Measurements from ENCODE around the gene INSYN2B. TPM values are rescaled to one million over a fixed set of nuclear protein-coding genes. Genes with fewer than 3 reads are reported as not detected.

The INSYN2B gene
- total RNA-seq, 1 experiment from 2014 or later, result 1.5 TPM

DNA sequence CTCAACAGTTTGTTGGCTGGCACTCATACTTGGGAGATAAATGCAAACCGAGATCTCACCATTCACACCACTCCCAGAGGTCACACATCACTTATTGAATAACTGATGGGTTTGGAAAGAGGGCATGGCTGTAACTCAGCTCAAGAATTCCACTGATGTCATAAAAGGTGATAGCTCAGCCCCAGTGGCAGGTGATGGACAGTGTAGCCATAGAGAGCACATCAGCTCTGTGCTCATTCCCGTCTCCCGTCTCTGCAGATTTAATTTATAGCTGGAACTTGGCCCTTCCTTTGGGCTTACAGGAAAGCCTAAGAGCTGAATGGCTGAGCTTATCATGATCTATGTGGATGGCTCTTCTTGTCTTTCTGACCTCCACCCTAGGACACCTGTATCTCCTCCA is 59.8 kb downstream of the INSYN2B start:
- peaks cover 28% of the 10 kb centered on the region for H3K4me1 ChIP-seq (ENCODE audit: insufficient read depth, low read length)
- intact Hi-C loops (cut with micrococcal nuclease), result loop anchor here (10.0 kb wide), 1 partner anchor 294 kb away; no protein-coding TSS in a partner anchor
- no peak for TF ChIP-seq EZH2phosphoT487 (IDR thresholded peaks at IDR 0.05; ENCODE audit: borderline replicate concordance, low read length)
- no peak for TF ChIP-seq EZH2 (IDR thresholded peaks at IDR 0.05; ENCODE audit: low read length, unreplicated experiment)
- TF ChIP-seq, protein P1, sequence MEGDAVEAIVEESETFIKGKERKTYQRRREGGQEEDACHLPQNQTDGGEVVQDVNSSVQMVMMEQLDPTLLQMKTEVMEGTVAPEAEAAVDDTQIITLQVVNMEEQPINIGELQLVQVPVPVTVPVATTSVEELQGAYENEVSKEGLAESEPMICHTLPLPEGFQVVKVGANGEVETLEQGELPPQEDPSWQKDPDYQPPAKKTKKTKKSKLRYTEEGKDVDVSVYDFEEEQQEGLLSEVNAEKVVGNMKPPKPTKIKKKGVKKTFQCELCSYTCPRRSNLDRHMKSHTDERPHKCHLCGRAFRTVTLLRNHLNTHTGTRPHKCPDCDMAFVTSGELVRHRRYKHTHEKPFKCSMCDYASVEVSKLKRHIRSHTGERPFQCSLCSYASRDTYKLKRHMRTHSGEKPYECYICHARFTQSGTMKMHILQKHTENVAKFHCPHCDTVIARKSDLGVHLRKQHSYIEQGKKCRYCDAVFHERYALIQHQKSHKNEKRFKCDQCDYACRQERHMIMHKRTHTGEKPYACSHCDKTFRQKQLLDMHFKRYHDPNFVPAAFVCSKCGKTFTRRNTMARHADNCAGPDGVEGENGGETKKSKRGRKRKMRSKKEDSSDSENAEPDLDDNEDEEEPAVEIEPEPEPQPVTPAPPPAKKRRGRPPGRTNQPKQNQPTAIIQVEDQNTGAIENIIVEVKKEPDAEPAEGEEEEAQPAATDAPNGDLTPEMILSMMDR (conservative IDR thresholded peaks at IDR 0.05; ENCODE audit: low read depth, low read length), result no peak
- no peak for ATAC-seq
- no peak for DNase-seq
- H3K9ac ChIP-seq (ENCODE audit: low read length), result no peak overlapping the region
- H3K27me3 ChIP-seq (ENCODE audit: low read length), result no peaks in the 10 kb centered on the region
- no peak overlapping the region for H3K27ac ChIP-seq (ENCODE audit: low read length)
- H3K4me2 ChIP-seq (ENCODE audit: low read length), result no peak overlapping the region
- H3K9me2 ChIP-seq (replicated peaks; ENCODE audit: low read length), result no peaks in the 10 kb centered on the region
- no peak overlapping the region for H2AFZ ChIP-seq (ENCODE audit: low read length)
- ChIA-PET CTCF (no interaction called here), POLR2A (ENCODE audit: unreplicated experiment) (no interaction called here)
- H4K20me1 ChIP-seq (ENCODE audit: low read length), result no peaks in the 10 kb centered on the region
- H3K4me3 ChIP-seq (ENCODE audit: low read length), result no peak overlapping the region
- no peaks in the 10 kb centered on the region for H3F3A ChIP-seq (ENCODE audit: low read length, unreplicated experiment)
- no peaks in the 10 kb centered on the region for H3K79me2 ChIP-seq (ENCODE audit: low read length)
- H3K36me3 ChIP-seq (ENCODE audit: low read depth, low read length), result no peaks in the 10 kb centered on the region
- BruUV-seq (replicated peaks), result no TSS peak
- H3K9me3 ChIP-seq (ENCODE audit: low read length), result no peaks in the 10 kb centered on the region

DNA sequence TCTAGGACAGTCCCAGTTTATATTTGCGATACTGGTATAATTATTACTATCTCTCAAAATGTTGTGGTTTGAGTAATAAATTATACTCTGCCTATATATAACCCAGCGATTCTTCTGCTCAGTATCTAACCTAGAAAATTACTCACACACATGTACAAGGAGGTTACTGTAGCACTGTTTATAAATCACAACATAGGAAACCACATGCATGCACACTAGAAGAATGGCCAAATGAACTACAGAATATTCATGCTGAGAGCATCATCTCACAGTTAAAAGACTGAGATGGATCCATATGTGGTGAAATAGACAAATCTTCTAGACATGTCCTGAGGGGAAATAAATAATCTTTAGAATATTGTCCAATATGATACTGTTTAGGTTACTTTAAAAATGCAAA is 62.1 kb downstream of the INSYN2B start:
- no peaks in the 10 kb centered on the region for H3K27me3 ChIP-seq (ENCODE audit: low read length)
- H3K36me3 ChIP-seq (ENCODE audit: low read depth, low read length), result no peaks in the 10 kb centered on the region
- TF ChIP-seq, protein P1 (conservative IDR thresholded peaks at IDR 0.05; ENCODE audit: low read depth, low read length), result no peak
- TF ChIP-seq EZH2phosphoT487 (IDR thresholded peaks at IDR 0.05; ENCODE audit: borderline replicate concordance, low read length) (no peak), EZH2 (IDR thresholded peaks at IDR 0.05; ENCODE audit: low read length, unreplicated experiment) (no peak)
- no peaks in the 10 kb centered on the region for H3K9me3 ChIP-seq (ENCODE audit: low read length)
- BruUV-seq (replicated peaks), result no TSS peak
- H4K20me1 ChIP-seq (ENCODE audit: low read length), result no peaks in the 10 kb centered on the region
- H3K9me2 ChIP-seq (replicated peaks; ENCODE audit: low read length), result no peaks in the 10 kb centered on the region
- no peak overlapping the region for H3K9ac ChIP-seq (ENCODE audit: low read length)
- DNase-seq, result no peak
- peaks cover 21% of the 10 kb centered on the region for H3K4me1 ChIP-seq (ENCODE audit: insufficient read depth, low read length)
- H2AFZ ChIP-seq (ENCODE audit: low read length), result no peak overlapping the region
- H3K79me2 ChIP-seq (ENCODE audit: low read length), result no peaks in the 10 kb centered on the region
- no peak overlapping the region for H3K4me2 ChIP-seq (ENCODE audit: low read length)
- ChIA-PET POLR2A (ENCODE audit: unreplicated experiment) (no interaction called here), CTCF (no interaction called here)
- no peaks in the 10 kb centered on the region for H3F3A ChIP-seq (ENCODE audit: low read length, unreplicated experiment)
- H3K4me3 ChIP-seq (ENCODE audit: low read length), result no peak overlapping the region
- ATAC-seq, result no peak
- intact Hi-C loops (cut with micrococcal nuclease), result loop anchor here (10.0 kb wide), 1 partner anchor 157 kb away; no protein-coding TSS in a partner anchor
- no peak overlapping the region for H3K27ac ChIP-seq (ENCODE audit: low read length)

DNA sequence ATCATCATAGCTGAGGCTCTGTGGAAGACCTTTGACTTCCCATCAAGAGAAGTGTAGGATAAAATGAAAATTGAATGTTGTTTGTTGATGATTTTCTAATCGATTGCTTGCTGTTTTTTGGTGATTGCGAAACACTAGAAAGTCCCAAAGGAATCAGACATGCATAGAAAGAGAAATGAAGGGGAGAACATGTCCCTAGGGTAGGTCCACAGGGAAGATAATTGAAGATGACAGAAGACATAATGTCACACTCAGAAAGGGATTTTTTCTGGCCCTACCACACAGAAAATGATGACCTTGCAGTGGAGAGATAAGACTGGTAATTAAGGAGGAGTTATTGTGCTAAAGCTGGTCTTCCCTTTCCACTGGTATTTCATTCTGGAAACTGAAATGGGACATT is 62.8 kb downstream of the INSYN2B start:
- CTCF ChIA-PET, result no interaction called here
- POLR2A ChIA-PET (ENCODE audit: unreplicated experiment), result no interaction called here
- H3K4me2 ChIP-seq (ENCODE audit: low read length), result no peak overlapping the region
- H4K20me1 ChIP-seq (ENCODE audit: low read length), result no peaks in the 10 kb centered on the region
- no peak overlapping the region for H3K9ac ChIP-seq (ENCODE audit: low read length)
- H3K27ac ChIP-seq (ENCODE audit: low read length), result no peak overlapping the region
- H3K79me2 ChIP-seq (ENCODE audit: low read length), result no peaks in the 10 kb centered on the region
- peaks cover 14% of the 10 kb centered on the region for H3K4me1 ChIP-seq (ENCODE audit: insufficient read depth, low read length)
- no peak overlapping the region for H3K4me3 ChIP-seq (ENCODE audit: low read length)
- H3K9me3 ChIP-seq (ENCODE audit: low read length), result no peaks in the 10 kb centered on the region
- no peaks in the 10 kb centered on the region for H3K9me2 ChIP-seq (replicated peaks; ENCODE audit: low read length)
- H3F3A ChIP-seq (ENCODE audit: low read length, unreplicated experiment), result no peaks in the 10 kb centered on the region
- no TSS peak for BruUV-seq (replicated peaks)
- no peak for DNase-seq
- intact Hi-C loops (cut with micrococcal nuclease), result loop anchor here (10.0 kb wide), 1 partner anchor 157 kb away; no protein-coding TSS in a partner anchor
- no peak for TF ChIP-seq EZH2 (IDR thresholded peaks at IDR 0.05; ENCODE audit: low read length, unreplicated experiment)
- TF ChIP-seq, protein P1 (conservative IDR thresholded peaks at IDR 0.05; ENCODE audit: low read depth, low read length), result no peak
- no peak for TF ChIP-seq EZH2phosphoT487 (IDR thresholded peaks at IDR 0.05; ENCODE audit: borderline replicate concordance, low read length)
- ATAC-seq, result no peak
- no peaks in the 10 kb centered on the region for H3K27me3 ChIP-seq (ENCODE audit: low read length)
- no peaks in the 10 kb centered on the region for H3K36me3 ChIP-seq (ENCODE audit: low read depth, low read length)
- H2AFZ ChIP-seq (ENCODE audit: low read length), result no peak overlapping the region
